ENCODE measurements around the gene RWDD1.

The RWDD1 gene

DNA sequence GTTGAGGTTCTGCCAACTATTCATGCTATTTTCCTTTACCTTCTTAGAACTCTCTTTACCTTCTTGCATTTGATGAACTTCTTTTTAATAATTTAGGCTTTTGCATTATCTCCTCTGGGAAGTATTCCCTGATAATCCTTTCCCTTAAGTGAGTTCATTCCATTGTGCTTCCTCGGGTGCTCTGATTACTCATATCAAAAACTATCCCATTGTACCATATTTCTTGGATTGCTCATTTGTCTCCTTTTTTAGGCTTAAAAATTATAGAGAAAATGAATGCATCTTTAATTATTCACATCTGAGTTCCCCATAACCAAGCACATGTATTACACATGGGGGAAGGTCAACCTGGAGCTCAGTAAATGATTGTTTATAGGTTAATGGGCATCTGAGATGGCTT is 15.2 kb upstream of the RWDD1 start:
- TF ChIP-seq, protein P1, sequence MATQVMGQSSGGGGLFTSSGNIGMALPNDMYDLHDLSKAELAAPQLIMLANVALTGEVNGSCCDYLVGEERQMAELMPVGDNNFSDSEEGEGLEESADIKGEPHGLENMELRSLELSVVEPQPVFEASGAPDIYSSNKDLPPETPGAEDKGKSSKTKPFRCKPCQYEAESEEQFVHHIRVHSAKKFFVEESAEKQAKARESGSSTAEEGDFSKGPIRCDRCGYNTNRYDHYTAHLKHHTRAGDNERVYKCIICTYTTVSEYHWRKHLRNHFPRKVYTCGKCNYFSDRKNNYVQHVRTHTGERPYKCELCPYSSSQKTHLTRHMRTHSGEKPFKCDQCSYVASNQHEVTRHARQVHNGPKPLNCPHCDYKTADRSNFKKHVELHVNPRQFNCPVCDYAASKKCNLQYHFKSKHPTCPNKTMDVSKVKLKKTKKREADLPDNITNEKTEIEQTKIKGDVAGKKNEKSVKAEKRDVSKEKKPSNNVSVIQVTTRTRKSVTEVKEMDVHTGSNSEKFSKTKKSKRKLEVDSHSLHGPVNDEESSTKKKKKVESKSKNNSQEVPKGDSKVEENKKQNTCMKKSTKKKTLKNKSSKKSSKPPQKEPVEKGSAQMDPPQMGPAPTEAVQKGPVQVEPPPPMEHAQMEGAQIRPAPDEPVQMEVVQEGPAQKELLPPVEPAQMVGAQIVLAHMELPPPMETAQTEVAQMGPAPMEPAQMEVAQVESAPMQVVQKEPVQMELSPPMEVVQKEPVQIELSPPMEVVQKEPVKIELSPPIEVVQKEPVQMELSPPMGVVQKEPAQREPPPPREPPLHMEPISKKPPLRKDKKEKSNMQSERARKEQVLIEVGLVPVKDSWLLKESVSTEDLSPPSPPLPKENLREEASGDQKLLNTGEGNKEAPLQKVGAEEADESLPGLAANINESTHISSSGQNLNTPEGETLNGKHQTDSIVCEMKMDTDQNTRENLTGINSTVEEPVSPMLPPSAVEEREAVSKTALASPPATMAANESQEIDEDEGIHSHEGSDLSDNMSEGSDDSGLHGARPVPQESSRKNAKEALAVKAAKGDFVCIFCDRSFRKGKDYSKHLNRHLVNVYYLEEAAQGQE (IDR thresholded peaks at IDR 0.05; ENCODE audit: insufficient read depth in 1 of 2, low read depth in 2 of 2, low read length in 2 of 2): no peak

- TF ChIP-seq, protein P1 (IDR thresholded peaks at IDR 0.05; ENCODE audit: insufficient read depth in 1 of 2, low read depth in 2 of 2, low read length in 2 of 2): no peak
These were observed 14.4 kb upstream of the RWDD1 start for GRCh38 chr6:116556814-116557415.

DNA sequence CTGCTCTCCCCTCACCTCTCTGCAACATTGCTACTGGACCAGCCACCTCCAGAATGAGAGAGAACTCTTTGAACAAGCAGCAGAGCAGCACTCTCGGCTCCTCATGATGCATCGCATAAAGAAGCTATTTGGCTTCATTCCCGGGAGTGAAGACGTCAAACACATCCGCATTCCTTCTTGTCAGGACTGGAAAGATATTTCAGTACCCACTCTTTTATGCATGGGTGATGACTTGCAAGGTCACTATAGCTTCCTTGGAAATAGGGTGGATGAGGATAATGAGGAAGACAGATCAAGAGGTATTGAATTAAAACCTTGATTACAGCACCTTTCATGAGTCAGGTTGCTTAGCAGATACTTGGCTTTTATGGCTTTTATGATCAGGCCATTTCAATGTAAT is 13.4 kb upstream of the RWDD1 start:
- TF ChIP-seq SIN3A (IDR thresholded peaks at IDR 0.05; ENCODE audit: borderline replicate concordance, insufficient read depth, low read length): no peak
- TF ChIP-seq, protein P1 (IDR thresholded peaks at IDR 0.05; ENCODE audit: insufficient read depth in 1 of 2, low read depth in 2 of 2, low read length in 2 of 2): no peak
- no peak for TF ChIP-seq TAF1 (IDR thresholded peaks at IDR 0.05; ENCODE audit: borderline replicate concordance, insufficient read depth, low read length)
- no peak for TF ChIP-seq POLR2AphosphoS5 (IDR thresholded peaks at IDR 0.05; ENCODE audit: low read depth, low read length)
- TF ChIP-seq FOXP2 (optimal IDR thresholded peaks at IDR 0.05; ENCODE audit: borderline replicate concordance, extremely low read depth, extremely low read length, insufficient read depth): no peak

GRCh38 chr6:116560130-116560529 is 11.2 kb upstream of the RWDD1 start:
- TF ChIP-seq SIN3A (IDR thresholded peaks at IDR 0.05; ENCODE audit: borderline replicate concordance, insufficient read depth, low read length) (no peak), TAF1 (IDR thresholded peaks at IDR 0.05; ENCODE audit: borderline replicate concordance, insufficient read depth, low read length) (no peak), FOXP2 (optimal IDR thresholded peaks at IDR 0.05; ENCODE audit: borderline replicate concordance, extremely low read depth, extremely low read length, insufficient read depth) (no peak), POLR2AphosphoS5 (IDR thresholded peaks at IDR 0.05; ENCODE audit: low read depth, low read length) (no peak)
- TF ChIP-seq, protein P1 (IDR thresholded peaks at IDR 0.05; ENCODE audit: insufficient read depth in 1 of 2, low read depth in 2 of 2, low read length in 2 of 2): no peak

- TF ChIP-seq TAF1 (IDR thresholded peaks at IDR 0.05; ENCODE audit: borderline replicate concordance, insufficient read depth, low read length) (no peak), SIN3A (IDR thresholded peaks at IDR 0.05; ENCODE audit: borderline replicate concordance, insufficient read depth, low read length) (no peak), FOXP2 (optimal IDR thresholded peaks at IDR 0.05; ENCODE audit: borderline replicate concordance, extremely low read depth, extremely low read length, insufficient read depth) (no peak), POLR2AphosphoS5 (IDR thresholded peaks at IDR 0.05; ENCODE audit: low read depth, low read length) (no peak)
- TF ChIP-seq, protein P1 (IDR thresholded peaks at IDR 0.05; ENCODE audit: insufficient read depth in 1 of 2, low read depth in 2 of 2, low read length in 2 of 2): no peak
These were observed 9.8 kb upstream of the RWDD1 start for GRCh38 chr6:116561377-116562018.

Data from PFSK-1 (cell line).